HG02970 (cell line): Measurements from ENCODE around the gene THSD7B.

Experiments used
- ATAC-seq: cut with Tn5 transposase; IDR thresholded peaks from one replicate; pipeline ENCODE4 v1.9.1; 2021; ENCODE audit warnings: mild to moderate bottlenecking, moderate library complexity, moderate number of reproducible peaks; ENCODE audit not compliant: unreplicated experiment, low FRiP score

Gene THSD7B

GRCh38 chr2:137181370-137181769 is 416.0 kb downstream of the THSD7B start:
- ATAC-seq, result no peak

- no peak for ATAC-seq
Observed at GRCh38 chr2:137182071-137182470, 416.7 kb downstream of the THSD7B start.

- ATAC-seq, result no peak
Observed at GRCh38 chr2:137183206-137183898, 418.0 kb downstream of the THSD7B start.

- ATAC-seq, result no peak
Observed at GRCh38 chr2:137185378-137186078, 420.2 kb downstream of the THSD7B start.

- no peak for ATAC-seq
Observed at GRCh38 chr2:137187216-137187615, 421.9 kb downstream of the THSD7B start.

GRCh38 chr2:137190411-137191195 is 425.3 kb downstream of the THSD7B start:
- ATAC-seq, result no peak

GRCh38 chr2:137192366-137193310 is 427.3 kb downstream of the THSD7B start:
- ATAC-seq, result no peak

GRCh38 chr2:137193401-137193800 is 428.1 kb downstream of the THSD7B start:
- no peak for ATAC-seq

GRCh38 chr2:137194111-137194510 is 428.8 kb downstream of the THSD7B start:
- no peak for ATAC-seq

GRCh38 chr2:137199751-137200150 is 434.4 kb downstream of the THSD7B start:
- no peak for ATAC-seq

GRCh38 chr2:137202318-137202717 is 437.0 kb downstream of the THSD7B start:
- ATAC-seq, result no peak

GRCh38 chr2:137205324-137205723 is 440.0 kb downstream of the THSD7B start:
- ATAC-seq, result no peak

- ATAC-seq, result no peak
Observed at GRCh38 chr2:137206069-137206468, 440.7 kb downstream of the THSD7B start.

- ATAC-seq, result no peak
Observed at GRCh38 chr2:137207030-137207429, 441.7 kb downstream of the THSD7B start.

GRCh38 chr2:137208431-137208891 is 443.1 kb downstream of the THSD7B start:
- no peak for ATAC-seq

- ATAC-seq, result no peak
Observed at GRCh38 chr2:137210039-137210438, 444.7 kb downstream of the THSD7B start.

- ATAC-seq, result no peak
Observed at GRCh38 chr2:137211761-137212160, 446.4 kb downstream of the THSD7B start.

- no peak for ATAC-seq
Observed at GRCh38 chr2:137220438-137220993, 455.2 kb downstream of the THSD7B start.

- no peak for ATAC-seq
Observed at GRCh38 chr2:137221797-137222492, 456.6 kb downstream of the THSD7B start.
